HepG2 (cell line): ENCODE results near the gene NUP85. TPM values are rescaled to one million over a fixed set of nuclear protein-coding genes. Genes with fewer than 3 reads are reported as not detected.
"Not testable (repeated sequence)": the region's sequence is repeated elsewhere in the genome, so short reads cannot be mapped to it uniquely, and the experiment has no call there.

Source experiments
- ATAC-seq: fragments of 200-7000 bp; cut with Tn5 transposase; 3 replicates; pipeline ENCODE4 v1.9.1; 2020; ENCODE audit warnings: mild to moderate bottlenecking, moderate library complexity
- BruUV-seq: library from RNA; stranded (reverse); fragments of 400-500 nt; replicated peaks from 2 replicates; lab custom pipeline; 2021; lab: Mats Ljungman, UMichigan
- CTCF ChIA-PET: fragments of 300-600 bp; formaldehyde crosslinking; extraction: SDS; loops from one replicate; lab custom pipeline; 2021; ENCODE audit warnings: low total read pairs, inconsistent platforms, low intra/inter-chr PET ratio; lab: Yijun Ruan, JAX
- POLR2A ChIA-PET: fragments of 350-600 bp; sonication (Branson Sonifier 250); formaldehyde crosslinking; loops from one replicate; lab custom pipeline; 2020; ENCODE audit warnings: antibody characterized with exemption, inconsistent platforms; lab: Yijun Ruan, JAX
- DNase-seq: peaks from one replicate; pipeline ENCODE4 v3.0.0-alpha.2; 2015; ENCODE audit warnings: low spot score
- FAIRE-seq: peaks from 3 replicates; lab custom pipeline; 2011; peaks lifted over from hg19 to GRCh38; lab: Jason Lieb, UNC
- H2AFZ ChIP-seq: one replicate; pipeline ENCODE4 v1.6.1; 2011; ENCODE audit warnings: low read length, inconsistent platforms
- H3K27ac ChIP-seq: fragments of 300-600 bp; 3 replicates; pipeline ENCODE4 v1.8.0; 2011; ENCODE audit warnings: mixed run types, mild to moderate bottlenecking, mixed read lengths, low read length, inconsistent platforms; ENCODE audit not compliant: insufficient read depth; ENCODE audit errors: extremely low read length
- H3K27me3 ChIP-seq, 2 experiments: fragments of 200-600 bp in 1 of 2; 2 replicates in 1 of 2; 3 replicates in 1 of 2; pipeline versions ENCODE4 v1.6.0 to v1.8.0; 2011; ENCODE audit warnings: low read length in 2 of 2, mild to moderate bottlenecking in 2 of 2, moderate library complexity in 2 of 2, inconsistent platforms in 1 of 2; ENCODE audit not compliant: insufficient read depth in 2 of 2, control insufficient read depth in 1 of 2
- H3K36me3 ChIP-seq, 2 experiments: fragments of 200-600 bp in 1 of 2; replicated peaks in 1 of 2; 2 replicates in 1 of 2; 3 replicates in 1 of 2; pipeline versions ENCODE4 v1.5.1 to v1.8.0; 2011; ENCODE audit warnings: low read length in 2 of 2, inconsistent platforms in 1 of 2; ENCODE audit not compliant: insufficient read depth in 2 of 2, control insufficient read depth in 1 of 2
- H3K4me1 ChIP-seq: 2 replicates; pipeline ENCODE4 v1.5.1; 2012; ENCODE audit warnings: low read length, inconsistent platforms; ENCODE audit not compliant: insufficient read depth
- H3K4me2 ChIP-seq: 2 replicates; pipeline ENCODE4 v1.6.0; 2011; ENCODE audit warnings: low read depth, low read length, inconsistent platforms
- H3K4me3 ChIP-seq, 3 experiments: fragments of 200-600 bp in 1 of 3; sonication (generic), shearing (Covaris generic) in 1 of 3; replicated peaks in 1 of 3; 2 replicates each; pipeline ENCODE4 v1.5.1; 2011 to 2016; ENCODE audit warnings: low read length in 3 of 3, inconsistent platforms in 2 of 3, low read depth in 2 of 3, mild to moderate bottlenecking in 2 of 3, control low read depth in 1 of 3, mixed read lengths in 1 of 3; ENCODE audit not compliant: insufficient read depth in 1 of 3
- H3K79me2 ChIP-seq: one replicate; pipeline ENCODE4 v1.6.1; 2011; ENCODE audit warnings: low read length, inconsistent platforms; ENCODE audit not compliant: insufficient read depth
- H3K9ac ChIP-seq: 2 replicates; pipeline ENCODE4 v1.6.0; 2011; ENCODE audit warnings: mild to moderate bottlenecking, low read depth, low read length, inconsistent platforms; ENCODE audit not compliant: insufficient read depth
- H3K9me3 ChIP-seq: 2 replicates; pipeline ENCODE4 v1.5.1; 2012; ENCODE audit warnings: mild to moderate bottlenecking, low read length
- H4K20me1 ChIP-seq: 2 replicates; pipeline ENCODE4 v1.6.0; 2011; ENCODE audit warnings: inconsistent platforms, mild to moderate bottlenecking, low read length, moderate library complexity; ENCODE audit not compliant: insufficient read depth
- BRCA1 ChIP-seq: sonication (generic); formaldehyde crosslinking; IDR thresholded peaks from 2 replicates; pipeline ENCODE4 v1.4.0; 2020; ENCODE audit warnings: missing genetic modification reagents
- POLR2AphosphoS5 ChIP-seq: IDR thresholded peaks from 2 replicates; pipeline ENCODE4 v1.6.1; 2012; ENCODE audit warnings: low read depth, low read length
- SP4 ChIP-seq: sonication (generic); formaldehyde crosslinking; IDR thresholded peaks from 2 replicates; pipeline ENCODE4 v1.8.1; 2023; ENCODE audit warnings: mild to moderate bottlenecking, missing genetic modification reagents
- ZBTB26 ChIP-seq: IDR thresholded peaks from 2 replicates; pipeline ENCODE4 v1.6.1; 2016; ENCODE audit warnings: missing compliant biosample characterization, missing genetic modification reagents, borderline replicate concordance
- ZFP82 ChIP-seq: sonication (generic); formaldehyde crosslinking; IDR thresholded peaks from 2 replicates; pipeline ENCODE4 v1.5.1; 2020; ENCODE audit warnings: mild to moderate bottlenecking, missing genetic modification reagents, borderline replicate concordance
- ZNF362 ChIP-seq: sonication (generic); formaldehyde crosslinking; IDR thresholded peaks from 2 replicates; pipeline ENCODE4 v1.4.0; 2020; ENCODE audit warnings: missing genetic modification reagents, mild to moderate bottlenecking, borderline replicate concordance
- ZNF441 ChIP-seq: sonication (generic); formaldehyde crosslinking; IDR thresholded peaks from 2 replicates; pipeline ENCODE4 v1.7.0; 2021; ENCODE audit warnings: missing genetic modification reagents, borderline replicate concordance
- ZNF670 ChIP-seq: sonication (generic); formaldehyde crosslinking; IDR thresholded peaks from 2 replicates; pipeline ENCODE4 v1.8.0; 2022; ENCODE audit warnings: mild to moderate bottlenecking, missing genetic modification reagents, borderline replicate concordance
- ZNF770 ChIP-seq: sonication (generic); formaldehyde crosslinking; IDR thresholded peaks from 2 replicates; pipeline ENCODE4 v1.5.0; 2020; ENCODE audit warnings: mild to moderate bottlenecking, missing genetic modification reagents
- WGBS: methylation state at CpG from one replicate; pipeline ENCODE4 v1.1.6; 2017; ENCODE audit warnings: low lambda C conversion rate; 5-methylcytosine and 5-hydroxymethylcytosine counted together
- in situ Hi-C: cut with HindIII; loops from 2 replicates; pipeline ENCODE4 v1.10.0; 2017; ENCODE audit warnings: low pct_unique_long_range_greater_than_20kb; ENCODE audit not compliant: extremely low pct_ligation_motif_present
- intact Hi-C: fragments of 100-400 bp; cut with micrococcal nuclease; formaldehyde crosslinking; loops from one replicate; pipeline ENCODE4 v1.10.0; 2022; ENCODE audit not compliant: unreplicated experiment
- polyA plus RNA-seq, 8 experiments: library from polyadenylated mRNA; depleted of rRNA in 3 of 8; stranded (reverse) in 7 of 8; unstranded in 1 of 8; fragments of >200 nt; fragmentation: Illumina TruSeq in 4 of 8; extraction: Trizol in 4 of 8; gene quantifications; 2 replicates each; pipeline versions ENCODE4 v1.2.1 to v1.2.3, GENCODE V29; 2011 to 2016; ENCODE audit warnings: low read depth in 4 of 8, missing spikeins in 1 of 8, mixed read lengths in 1 of 8; ENCODE audit not compliant: insufficient read depth in 1 of 8
- total RNA-seq, 5 experiments: library from RNA; depleted of rRNA; stranded (reverse); fragments of >200 nt; fragmentation: Illumina TruSeq; extraction: Trizol; gene quantifications; 2 replicates each; pipeline ENCODE4 v1.2.3, GENCODE V29; 2016; ENCODE audit warnings: low read depth in 1 of 5

The NUP85 gene
- total and polyA plus RNA-seq, 2 of the 13 experiments (the other 11 are each of a cell fraction or from before 2014, with no cell fraction given): 89.1 to 124 TPM

GRCh38 chr17:75205793-75206163 is 299 bp downstream of the NUP85 start (continued):
- 0 out of 2 replicates have a peak, but pooled peaks have one; percentile 29 for TF ChIP-seq ZBTB26 (CRISPR knock-in tag)
- no peak for TF ChIP-seq BRCA1 (CRISPR knock-in tag)
- TF ChIP-seq POLR2AphosphoS5: no peak; the same call in 1 of the 2 replicates

DNA sequence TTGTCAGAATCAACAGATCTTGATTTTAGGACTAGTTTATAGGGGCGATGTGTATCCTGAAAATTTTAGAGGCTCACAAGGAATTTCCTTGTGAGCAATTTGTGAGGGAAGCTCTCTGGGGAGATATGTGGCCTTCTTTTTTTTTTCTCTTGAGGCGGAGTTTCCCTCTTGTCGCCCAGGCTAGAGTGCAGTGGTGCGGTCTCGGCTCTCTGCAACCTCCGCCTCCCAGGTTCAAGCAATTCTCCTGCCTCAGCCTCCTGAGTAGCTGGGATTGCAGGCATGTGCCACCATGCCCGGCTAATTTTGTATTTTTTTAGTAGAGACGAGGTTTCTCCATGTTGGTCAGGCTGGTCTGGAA is 1.6 kb downstream of the NUP85 start:
- H3K9me3 ChIP-seq, DNase-seq, H3K27me3 ChIP-seq, FAIRE-seq, H4K20me1 ChIP-seq, BruUV-seq, intact Hi-C loops, ATAC-seq, in situ Hi-C loops, H3K27ac ChIP-seq, H2AFZ ChIP-seq, CTCF ChIA-PET: not testable (repeated sequence)
- 26% methylated on average over 8 of the region's 8 CpGs for WGBS
- Histone ChIP-seq H3K36me3 (peaks cover 8 to 33% of the 10 kb centered on the region in 2 experiments), H3K4me2 (peak overlapping the region; percentile 85), H3K4me3 (peak overlapping the region; percentile 82 to 96 (median 86)), H3K9ac (peak overlapping the region; percentile 98), H3K4me1 (peaks cover 24% of the 10 kb centered on the region), H3K79me2 (peaks cover 41% of the 10 kb centered on the region)
- POLR2A ChIA-PET: interaction anchor here (1.2 to 1.7 kb wide), 2 partner anchors 52 to 195 kb away, joined by 4 to 5 read pairs; partner anchors contain the start of gene MRPL58
- 0 out of 2 replicates have a peak, but pooled peaks have one; percentile 23 for TF ChIP-seq SP4 (CRISPR knock-in tag)
- TF ChIP-seq ZNF441 (CRISPR knock-in tag): peak; percentile 94
- 0 out of 2 replicates have a peak, but pooled peaks have one; percentile 22 for TF ChIP-seq ZNF770
- peak; percentile 60; the same call in 1 of the 2 replicates for TF ChIP-seq ZNF362 (CRISPR knock-in tag)
- TF ChIP-seq ZNF670 (CRISPR knock-in tag): 0 out of 2 replicates have a peak, but pooled peaks have one; percentile 12
- 0 out of 2 replicates have a peak, but pooled peaks have one; percentile 33 for TF ChIP-seq ZFP82 (CRISPR knock-in tag)
